NK-92 (cell line): ENCODE results near the gene VIPR1.
"Not testable (repeated sequence)": the region's sequence is repeated elsewhere in the genome, so short reads cannot be mapped to it uniquely, and the experiment has no call there.

Experiments
- DNase-seq: peaks from one replicate; lab custom pipeline; 2025; ENCODE audit not compliant: unreplicated experiment; lab: John Stamatoyannopoulos, UW

VIPR1 gene

DNA sequence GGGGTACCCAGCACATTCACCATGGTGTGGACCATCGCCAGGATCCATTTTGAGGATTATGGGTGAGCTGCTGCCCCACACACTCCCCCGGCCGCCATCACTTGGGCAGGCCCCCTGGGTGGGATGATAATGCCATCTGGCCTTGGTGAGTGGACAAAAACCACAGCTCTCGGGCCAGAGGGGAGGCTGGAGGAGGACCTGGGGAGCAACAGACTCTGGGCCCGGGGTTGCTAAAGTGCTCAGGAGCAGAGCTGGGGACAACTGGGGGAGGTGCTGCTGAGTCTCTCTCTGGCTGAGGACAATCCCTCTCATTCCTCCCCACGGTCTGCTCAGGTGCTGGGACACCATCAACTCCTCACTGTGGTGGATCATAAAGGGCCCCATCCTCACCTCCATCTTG is 29.0 kb downstream of the VIPR1 start:
- no peak for DNase-seq

DNA sequence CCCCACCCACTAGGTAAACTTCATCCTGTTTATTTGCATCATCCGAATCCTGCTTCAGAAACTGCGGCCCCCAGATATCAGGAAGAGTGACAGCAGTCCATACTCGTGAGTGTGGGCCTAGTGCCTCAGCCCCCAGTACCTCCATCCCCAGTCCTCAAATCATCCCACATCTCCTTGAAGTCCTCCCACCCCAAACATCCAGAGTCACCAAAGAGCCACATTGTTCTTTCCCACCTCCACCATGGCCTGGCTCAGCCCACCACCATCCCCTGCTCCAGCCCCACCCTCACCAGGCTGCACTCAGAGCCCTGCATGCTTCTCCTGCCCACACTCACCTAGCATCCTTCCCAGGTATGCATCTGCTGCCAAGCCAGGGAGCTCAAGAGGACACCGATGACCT is 29.8 kb downstream of the VIPR1 start:
- no peak for DNase-seq

DNA sequence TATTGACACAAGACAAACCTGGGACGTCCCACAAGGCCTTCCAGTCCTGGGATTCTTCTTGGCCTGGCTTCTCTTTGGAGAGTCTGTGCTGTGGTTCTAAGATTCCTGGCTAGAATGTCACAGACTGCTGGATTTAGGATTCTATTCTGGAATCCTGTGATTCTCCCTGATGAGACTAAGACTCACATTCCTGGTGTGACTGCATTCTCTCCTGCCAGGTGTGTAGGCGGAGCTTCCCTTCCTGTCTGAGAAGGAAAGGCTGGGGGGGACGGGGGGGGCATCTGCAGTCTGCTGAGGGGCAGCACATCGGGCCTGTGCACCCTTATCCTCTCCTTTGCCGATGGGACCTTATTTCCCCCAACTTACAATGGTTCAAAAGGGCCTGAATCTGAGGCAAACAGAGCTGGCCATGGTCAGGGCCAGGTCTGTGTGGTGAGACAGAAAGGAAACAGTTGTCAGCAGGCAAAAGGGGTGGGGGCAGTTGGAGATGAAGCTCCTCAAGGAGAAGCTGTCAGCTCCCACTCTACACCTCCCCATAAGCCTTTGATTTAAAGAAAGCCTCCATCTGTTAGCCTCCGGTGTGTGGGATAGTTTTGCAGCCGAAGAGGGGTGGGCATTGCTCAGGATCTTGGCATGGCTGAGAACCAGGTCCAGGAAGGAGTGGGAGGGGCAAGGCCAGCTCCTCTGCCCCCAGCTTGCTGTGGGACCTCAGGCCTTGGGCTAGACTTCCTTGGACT is 30.9 kb downstream of the VIPR1 start:
- no peak for DNase-seq

DNA sequence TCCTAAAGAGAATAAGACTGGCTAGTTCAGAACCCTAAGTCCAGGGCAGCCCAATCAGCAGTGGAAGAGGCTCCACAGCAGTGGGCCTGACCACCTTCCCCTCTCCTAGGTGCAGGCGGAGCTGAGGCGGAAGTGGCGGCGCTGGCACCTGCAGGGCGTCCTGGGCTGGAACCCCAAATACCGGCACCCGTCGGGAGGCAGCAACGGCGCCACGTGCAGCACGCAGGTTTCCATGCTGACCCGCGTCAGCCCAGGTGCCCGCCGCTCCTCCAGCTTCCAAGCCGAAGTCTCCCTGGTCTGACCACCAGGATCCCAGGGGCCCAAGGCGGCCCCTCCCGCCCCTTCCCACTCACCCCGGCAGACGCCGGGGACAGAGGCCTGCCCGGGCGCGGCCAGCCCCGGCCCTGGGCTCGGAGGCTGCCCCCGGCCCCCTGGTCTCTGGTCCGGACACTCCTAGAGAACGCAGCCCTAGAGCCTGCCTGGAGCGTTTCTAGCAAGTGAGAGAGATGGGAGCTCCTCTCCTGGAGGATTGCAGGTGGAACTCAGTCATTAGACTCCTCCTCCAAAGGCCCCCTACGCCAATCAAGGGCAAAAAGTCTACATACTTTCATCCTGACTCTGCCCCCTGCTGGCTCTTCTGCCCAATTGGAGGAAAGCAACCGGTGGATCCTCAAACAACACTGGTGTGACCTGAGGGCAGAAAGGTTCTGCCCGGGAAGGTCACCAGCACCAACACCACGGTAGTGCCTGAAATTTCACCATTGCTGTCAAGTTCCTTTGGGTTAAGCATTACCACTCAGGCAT is 33.7 kb downstream of the VIPR1 start:
- no peak for DNase-seq

DNA sequence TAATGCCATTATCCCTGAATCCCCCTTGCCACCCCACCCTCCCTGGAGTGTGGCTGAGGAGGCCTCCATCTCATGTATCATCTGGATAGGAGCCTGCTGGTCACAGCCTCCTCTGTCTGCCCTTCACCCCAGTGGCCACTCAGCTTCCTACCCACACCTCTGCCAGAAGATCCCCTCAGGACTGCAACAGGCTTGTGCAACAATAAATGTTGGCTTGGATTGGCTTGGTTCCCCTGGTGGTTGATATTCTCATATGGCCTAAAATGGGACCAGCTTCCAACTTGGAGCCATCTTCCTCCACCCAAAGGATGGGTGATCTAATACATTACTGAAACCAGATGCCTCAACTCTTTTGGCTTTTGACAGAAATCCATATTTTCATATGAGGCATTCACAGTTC is 34.9 kb downstream of the VIPR1 start:
- DNase-seq = no peak

DNA sequence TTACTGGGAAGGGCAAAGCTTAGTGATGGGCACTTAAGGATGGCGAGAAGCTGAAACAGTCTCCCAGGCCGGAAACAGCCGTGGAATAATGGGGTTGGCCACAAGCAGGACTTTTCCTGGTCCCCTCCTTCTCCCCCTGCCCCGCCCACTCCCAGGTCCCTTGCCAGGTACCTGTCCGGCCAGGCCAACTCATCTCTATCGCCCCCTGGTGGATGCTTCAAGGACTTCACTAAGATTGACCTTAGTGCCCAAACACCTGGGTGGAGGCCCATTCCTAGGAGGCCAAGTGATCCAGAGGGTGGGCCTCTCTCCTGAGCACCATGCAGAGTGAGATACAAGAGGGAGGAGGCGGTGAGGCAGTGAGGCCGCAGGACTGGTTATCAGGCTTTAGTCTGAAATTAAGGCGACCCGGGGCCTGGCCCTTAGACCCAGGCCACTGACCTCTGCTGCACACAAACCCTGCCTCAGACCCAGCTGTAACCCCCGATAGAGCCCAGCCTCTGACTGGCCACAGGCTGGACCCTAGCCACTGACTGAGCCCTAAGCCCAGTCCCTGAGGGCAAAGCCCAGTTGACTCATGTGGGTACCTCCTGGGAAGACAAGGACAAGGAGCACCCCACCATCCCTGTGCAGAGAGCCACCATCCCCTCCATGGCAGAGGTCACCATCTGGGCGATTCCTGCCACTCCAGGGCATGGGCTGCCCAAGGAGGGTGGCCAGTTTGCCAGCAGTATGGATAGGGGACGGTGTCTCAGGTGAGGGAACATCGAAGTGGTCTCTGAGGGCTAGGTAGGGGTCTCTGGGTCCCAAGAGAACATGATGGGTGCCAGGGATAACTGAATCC is 37.6 kb downstream of the VIPR1 start:
- DNase-seq = no peak

DNA sequence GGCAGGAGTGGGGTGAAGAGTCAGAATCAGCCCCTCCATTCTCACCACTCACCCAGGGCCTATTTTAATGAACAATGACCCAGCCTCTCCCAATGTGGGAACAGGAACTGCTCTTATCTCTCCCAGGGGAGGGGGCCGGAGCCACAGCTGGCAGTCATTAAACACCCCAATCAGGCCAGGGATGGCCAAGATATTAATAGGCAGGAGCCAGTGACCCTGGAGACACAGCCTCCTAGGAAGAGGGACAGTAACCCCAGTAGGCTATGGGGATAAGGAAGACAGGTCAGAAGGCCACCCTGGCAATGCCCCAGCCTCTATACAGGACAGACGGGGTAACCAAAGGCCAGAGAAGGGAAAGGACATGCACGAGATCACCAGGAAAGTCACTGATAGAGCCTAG is 38.6 kb downstream of the VIPR1 start:
- DNase-seq = no peak

DNA sequence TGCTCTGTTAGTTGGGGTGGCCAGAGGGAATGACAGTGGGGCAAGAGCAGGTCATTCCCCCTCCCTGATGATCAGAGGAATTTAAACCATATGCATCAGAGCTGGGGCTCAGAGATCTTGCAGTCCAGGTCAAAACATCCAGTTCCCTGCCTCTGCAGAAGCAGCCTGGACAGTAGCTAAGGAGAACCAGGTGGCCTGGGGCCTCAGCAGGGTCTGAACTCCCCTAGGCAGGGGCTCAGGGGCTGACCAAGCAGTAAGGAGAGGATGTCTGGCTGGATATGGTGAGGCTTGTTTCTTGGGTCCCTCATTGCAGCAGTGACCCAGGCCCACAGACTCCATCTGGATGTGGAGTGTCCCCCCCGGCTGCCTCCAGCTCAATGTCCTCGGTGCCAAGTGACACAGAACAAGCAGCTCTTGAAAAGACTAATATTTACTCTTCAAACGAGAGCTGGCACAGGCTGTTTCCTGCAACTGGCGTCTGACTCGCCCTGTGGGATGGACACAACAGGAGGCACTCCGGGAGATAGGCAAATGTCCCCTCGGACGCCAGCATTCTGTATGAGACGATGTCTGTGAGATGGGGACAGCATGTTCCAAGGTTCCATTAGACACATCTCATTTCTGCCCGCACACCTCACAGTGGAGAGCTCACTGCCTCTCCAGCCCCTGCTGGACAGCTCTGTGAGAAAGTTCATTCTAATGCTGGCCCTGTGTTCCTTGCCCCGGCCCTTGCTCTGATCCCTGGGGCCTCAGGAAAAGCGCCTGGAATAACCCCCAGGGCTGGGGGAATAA is 42.2 kb downstream of the VIPR1 start:
- no peak for DNase-seq

DNA sequence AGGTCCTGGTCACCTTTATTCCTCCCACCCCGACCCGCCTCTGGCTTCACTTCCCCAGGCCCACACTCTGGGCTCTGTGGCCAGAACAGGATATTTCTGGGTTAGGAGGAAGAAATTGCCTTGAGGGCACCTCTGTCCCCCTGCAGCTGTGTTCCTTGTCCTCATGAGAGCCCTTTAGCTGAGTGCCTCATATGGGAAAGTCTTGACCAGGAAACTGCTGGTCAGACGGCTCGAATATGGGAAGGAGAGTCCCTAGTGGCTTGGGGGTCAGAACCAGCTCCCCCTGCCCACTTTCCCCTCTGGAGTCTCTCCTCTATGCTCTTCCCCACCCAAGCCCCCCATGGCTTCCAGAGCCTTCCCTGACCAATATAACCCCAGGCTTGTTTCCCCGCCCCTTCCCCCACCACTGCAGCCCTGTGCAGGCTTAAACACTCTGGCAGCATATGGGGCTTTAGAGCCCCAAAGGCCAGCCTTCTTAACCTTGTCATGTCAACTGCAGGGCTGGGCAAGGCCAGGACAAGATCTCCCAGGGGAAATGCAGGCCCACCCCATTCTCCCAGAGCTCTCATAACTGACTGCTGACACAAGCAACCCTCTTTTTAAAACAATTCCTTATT is 42.9 kb downstream of the VIPR1 start:
- no peak for DNase-seq

DNA sequence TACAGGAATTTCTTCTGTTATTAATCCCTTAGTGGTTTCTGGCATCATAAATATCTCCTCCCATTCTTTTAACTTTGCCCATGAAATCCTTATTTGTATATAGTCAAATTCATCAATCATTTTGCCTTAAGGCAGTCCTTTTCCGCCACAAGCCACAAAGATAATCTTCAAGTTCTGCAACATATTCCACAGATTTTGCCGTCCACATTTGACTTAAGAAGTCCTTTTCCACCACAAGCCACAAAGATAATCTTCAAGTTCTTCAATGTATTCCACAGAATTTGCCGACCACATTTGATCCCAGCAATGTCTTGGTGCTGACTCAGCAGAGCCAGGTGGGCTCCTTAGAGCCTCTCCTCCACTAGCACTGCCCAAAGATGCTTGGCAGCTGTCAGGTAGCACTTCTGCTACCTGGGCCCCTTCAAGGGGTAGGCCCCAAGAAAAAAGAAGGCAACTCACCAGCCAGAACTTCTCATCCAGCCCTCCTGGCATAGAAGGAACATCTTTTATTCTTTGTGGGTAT is 44.3 kb downstream of the VIPR1 start:
- DNase-seq = no peak

DNA sequence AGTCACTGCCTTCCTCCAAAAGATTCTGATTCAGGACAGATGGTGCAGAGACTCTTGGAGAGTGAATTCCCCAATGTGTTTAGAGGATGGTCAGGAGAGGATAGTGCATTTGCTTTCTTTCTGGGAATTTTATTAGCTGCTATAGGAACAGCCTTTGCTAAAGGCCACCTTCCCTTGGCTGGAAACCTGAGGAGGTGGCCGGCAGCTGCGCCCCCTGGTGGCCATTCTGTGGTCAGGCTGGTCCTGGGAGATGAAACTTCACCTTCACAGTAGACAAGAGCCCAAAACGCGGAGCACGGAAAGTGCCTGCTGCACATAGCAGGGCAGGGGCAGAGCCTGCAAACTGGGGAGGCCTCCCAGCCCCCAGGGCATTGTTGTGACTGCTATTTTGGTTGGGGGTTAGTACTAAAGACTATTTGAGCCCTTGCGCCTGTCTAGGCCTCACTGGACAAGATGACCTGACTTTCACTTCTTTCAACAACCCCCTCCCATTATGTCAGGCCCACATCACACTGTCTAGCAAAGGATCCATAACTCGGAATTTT is 45.0 kb downstream of the VIPR1 start:
- no peak for DNase-seq

DNA sequence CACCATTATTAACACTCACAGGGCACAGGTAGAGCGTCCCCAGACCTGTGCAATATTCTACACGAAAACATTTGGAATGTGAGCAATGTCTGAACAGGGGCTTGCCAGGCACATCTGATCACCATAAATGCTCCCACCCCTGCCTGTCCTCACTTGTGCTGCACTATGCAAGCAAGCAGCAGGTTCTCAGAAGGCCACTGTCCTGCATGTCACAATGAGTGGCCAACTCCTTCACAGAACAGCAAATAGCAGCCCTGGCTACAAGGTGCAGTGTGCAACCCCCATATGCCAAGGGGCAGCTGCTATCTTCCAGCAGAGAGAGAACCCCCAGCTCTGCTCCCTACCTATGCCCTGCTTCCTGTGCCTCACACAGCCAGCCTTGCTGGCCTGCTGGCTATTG is 46.7 kb downstream of the VIPR1 start:
- no peak for DNase-seq

DNA sequence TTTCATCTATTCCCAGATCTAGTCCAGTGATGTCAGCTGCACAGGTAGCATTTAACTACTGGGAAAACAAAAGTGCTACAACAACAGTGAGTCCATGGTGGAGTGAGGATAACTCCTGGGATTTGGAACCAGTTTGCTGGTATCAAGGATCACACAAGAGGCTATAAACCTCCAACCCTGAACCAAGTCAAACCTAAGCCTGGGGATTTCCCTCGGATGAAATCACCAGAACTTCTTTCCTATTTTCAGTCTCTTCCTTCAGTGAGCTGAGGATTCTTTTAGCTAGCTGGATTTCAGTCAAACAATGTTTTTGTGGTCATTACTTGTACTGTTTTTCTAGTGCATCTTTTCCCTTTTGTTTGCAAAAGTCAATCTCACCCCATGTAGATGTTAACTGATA is 47.8 kb downstream of the VIPR1 start:
- no peak for DNase-seq

DNA sequence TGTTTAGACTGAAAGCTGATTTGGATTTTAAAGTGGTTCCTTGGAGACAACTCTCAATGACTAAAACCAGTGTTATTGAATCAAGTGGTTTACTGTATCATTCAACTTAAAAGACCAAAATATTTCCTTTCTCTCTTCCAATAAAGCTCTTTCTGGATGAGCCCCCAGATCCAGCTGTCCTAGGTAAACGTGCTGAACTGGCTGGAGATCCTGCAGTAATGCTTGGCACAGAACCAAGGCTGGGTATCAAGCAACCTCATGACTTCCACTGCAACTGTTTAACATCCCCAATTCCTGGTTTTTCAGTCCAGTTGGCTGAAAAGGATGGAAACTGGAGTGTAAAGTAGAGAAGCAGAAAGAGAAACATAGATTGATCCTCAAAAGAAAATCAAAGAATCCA is 50.4 kb downstream of the VIPR1 start:
- no peak for DNase-seq

DNA sequence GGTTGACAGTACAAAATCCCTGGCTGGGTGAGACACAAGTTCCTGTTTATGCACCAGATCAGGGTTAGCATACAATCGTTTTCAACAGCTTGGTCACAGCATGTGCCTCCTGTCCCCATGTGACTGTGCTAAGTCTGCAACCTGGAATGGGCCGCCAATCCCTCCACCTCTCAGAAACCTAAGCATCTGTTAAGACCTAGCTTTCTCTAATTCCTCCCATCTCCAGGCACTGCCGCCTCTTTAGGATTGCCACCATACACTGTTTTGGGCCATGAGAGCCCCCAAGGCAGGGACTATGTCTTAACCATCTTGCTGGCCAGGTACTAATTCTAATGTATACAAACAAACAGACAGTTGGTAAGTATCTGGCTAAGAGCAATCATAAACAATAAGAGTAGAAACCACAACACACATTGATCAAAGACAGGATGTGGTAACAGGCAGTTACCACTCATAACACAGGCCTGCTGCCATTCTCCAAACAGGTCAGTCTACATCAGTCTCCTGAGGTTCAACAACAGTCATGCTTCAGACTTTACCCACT is 53.7 kb downstream of the VIPR1 start:
- no peak for DNase-seq

DNA sequence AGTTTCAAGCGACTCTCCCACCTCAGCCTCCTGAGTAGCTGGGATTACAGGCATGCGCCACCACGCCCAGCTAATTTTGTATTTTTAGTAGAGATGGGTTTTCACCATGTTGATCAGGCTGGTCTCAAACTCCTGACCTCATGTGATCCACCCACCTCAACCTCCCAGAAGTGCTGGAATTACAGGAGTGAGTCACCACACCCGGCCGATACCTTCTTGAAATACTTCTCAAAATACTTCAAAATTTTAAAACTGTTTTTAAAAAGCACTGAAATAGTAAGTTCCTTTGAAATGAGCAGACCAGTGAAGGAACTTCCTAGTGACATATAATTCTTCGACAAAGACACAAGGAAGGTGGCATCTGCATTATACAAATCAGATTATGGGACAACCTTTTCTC is 54.4 kb downstream of the VIPR1 start:
- not testable (repeated sequence) for DNase-seq

DNA sequence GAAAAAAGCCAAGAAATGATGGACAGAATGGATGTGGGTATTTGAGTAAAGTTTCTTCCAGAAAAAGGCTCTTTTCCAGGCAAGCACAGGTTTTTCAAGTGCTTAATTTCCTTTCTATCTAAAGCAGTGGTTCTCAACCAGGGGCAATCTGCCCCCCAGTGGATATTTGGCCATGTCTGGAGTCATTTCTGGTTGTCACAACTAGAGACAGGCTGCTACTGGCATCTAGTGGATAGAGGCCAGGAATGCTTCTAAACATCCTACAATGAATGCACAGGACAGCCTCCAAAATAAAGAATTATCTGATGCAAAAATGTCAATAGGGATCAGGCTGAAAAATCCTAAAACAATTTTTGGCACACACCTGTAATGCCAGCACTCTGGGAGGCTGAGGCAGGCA is 55.4 kb downstream of the VIPR1 start:
- no peak for DNase-seq

DNA sequence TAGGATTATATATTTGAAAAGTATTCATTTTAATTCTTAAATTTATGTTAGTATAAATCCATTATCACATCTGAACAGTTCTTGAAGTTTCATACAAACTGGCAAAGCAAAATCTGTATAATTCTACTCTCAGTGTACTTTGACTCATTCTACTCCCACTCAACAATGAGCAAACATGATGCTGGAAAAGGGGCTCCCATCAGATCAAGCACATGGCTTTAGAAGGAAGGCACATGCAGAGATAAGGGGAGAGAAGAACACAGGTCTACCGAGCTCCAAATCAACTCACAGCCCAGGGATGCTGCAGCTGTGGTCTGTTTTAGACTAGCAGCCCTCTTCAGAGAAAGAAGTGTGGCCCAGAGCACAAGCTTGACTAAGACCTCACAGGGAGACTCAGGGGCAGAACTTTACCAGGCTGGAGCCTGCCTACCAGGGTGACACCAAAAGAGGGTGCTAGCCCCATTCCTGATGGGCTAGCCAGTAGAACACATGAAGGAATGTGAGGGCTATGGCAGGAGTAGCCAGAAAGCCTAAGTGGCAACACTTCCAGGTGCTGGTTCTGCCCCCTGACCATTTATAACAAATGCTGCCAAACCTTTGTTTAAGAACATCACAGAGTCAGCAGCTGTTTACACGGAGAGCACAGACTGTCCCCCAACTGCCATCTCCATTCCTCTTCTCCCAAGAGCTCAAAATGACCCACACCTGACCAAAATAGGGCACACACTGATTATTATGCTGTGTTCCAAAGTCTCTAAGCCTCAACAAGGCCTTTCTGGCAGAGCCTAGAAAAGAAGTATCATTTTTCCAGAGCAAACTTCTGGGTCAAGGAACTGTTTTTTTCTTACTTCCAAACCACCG is 59.8 kb downstream of the VIPR1 start:
- no peak for DNase-seq
